Stimulated activated CD4-positive, alpha-beta T cell treated with anti-CD3 and anti-CD28 coated beads, TNF-alpha, amount 100 ng/mL, for 24 hours (primary cell): ENCODE data around the gene GSKIP.
"Not testable (repeated sequence)": the region's sequence is repeated elsewhere in the genome, so short reads cannot be mapped to it uniquely, and the experiment has no call there.

Experiments
- DNase-seq, 3 experiments: peaks; one replicate each; pipeline ENCODE4 v3.0.0-alpha.2; 2020; ENCODE audit warnings: low read depth in 3 of 3

The GSKIP gene

DNA sequence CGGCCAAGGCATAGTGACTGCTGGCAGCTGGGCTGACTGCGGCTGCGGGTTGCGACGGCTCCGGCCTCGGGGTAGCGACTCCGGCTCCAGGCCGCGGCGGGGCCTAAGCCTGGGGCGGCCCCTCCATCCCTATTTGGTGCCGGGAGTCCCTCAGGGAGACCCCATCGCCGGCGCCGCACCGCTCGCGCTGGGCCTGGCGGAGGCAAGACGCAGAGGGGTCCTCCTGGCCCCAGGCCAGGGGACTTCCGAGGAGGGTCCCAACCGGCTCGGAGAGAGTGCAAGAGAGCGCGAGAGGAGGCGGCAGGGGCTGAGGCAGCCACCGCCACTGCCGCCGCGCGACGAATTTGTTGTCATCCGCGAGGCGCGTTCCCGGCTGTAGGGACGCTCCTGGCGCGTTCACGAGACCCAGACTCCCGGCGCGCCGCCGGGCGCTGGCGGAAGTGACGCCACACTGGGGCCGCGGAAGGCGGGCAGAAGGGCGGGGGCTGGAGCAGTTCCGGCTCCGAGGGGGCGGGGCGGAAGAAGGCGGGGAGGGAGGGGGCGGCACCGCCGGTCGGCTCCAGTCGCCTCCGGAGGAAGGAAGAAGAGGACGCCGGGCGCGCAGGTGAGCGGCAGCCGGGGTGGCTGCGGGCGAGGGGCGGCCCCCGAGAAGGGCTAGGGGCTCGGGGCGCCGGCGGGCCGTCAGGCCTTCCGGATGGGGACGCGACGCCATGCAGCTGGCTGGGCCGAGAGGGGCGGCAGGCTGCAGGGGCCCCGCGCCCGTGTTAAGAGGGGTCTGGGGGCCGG, at the start of gene GSKIP, which contains the start of gene ATG2B:
TSS of gene GSKIP (plus strand) at position 562 of the 786 bp plus-strand sequence. CDS start 18,722 bp downstream, outside the sequence.
TSS of gene ATG2B (minus strand) at position 377 of the 786 bp plus-strand sequence. CDS start at position 12, 365 bp downstream.
- peak; percentile 95 to 96 (median 95) for DNase-seq

GRCh38 chr14:96316087-96316486, 47.2 kb upstream of the GSKIP start:
- DNase-seq = no peak

DNA sequence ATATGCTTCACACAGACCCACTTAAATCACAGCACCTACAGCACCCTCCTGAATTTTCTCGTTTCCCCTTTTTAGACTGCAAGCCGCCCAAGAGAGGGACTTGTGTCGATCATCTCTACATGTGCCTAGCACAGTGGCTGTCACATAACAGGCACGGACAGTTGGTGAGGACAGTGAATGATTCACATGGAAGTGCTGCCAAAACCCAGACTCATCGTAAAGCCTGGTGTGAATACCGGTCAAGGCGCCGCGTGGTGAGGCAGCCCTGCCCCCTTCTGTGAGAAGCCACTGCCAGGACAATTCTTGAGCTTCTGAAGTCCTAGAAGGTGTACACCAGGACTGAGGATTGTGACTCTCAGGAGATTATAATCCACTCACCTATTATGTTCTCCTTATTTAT, 44.5 kb upstream of the GSKIP start:
- no peak for DNase-seq

DNA sequence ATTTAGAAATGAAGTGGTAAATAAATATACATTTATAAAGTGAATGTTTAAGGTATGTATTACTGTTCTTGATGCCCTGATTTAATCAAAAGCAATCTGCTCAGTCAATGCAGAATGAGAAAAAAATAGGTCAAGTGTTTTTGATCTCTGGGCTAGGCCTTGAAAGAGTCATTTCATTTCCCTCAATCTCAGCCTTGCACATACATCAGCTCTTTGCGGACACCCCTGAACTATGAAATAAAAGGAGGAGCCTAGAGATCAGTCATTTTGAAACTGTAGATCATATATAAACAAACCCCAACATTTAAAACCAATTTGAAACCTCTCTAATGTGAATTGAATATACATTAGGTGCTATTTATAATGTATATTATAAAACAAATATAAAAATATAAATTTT, 42.7 kb upstream of the GSKIP start:
- no peak for DNase-seq

- DNase-seq = no peak
These were observed 39.1 kb upstream of the GSKIP start for GRCh38 chr14:96324219-96324618.

GRCh38 chr14:96338551-96338950, 24.8 kb upstream of the GSKIP start:
- no peak for DNase-seq

- no peak for DNase-seq
These were observed 22.0 kb upstream of the GSKIP start for GRCh38 chr14:96341323-96341722.

DNA sequence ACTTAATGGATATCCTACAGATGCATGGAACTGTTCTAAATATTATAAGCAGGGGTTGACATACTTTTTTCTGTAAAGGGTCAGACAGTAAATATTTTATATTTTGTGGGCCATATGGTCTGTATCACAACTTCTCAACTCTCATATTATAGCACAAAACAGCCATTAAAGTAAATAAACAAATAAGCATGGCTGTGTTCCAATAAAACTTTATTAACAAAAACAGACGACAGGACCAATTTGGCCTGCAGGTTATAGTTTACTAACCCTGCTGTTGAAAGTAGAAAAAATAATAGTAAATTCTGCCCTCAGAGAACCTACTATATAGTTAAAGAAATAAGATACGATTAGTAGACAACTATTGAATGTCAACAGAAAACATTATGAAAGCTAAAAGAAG, 17.7 kb upstream of the GSKIP start:
- no peak for DNase-seq

DNA sequence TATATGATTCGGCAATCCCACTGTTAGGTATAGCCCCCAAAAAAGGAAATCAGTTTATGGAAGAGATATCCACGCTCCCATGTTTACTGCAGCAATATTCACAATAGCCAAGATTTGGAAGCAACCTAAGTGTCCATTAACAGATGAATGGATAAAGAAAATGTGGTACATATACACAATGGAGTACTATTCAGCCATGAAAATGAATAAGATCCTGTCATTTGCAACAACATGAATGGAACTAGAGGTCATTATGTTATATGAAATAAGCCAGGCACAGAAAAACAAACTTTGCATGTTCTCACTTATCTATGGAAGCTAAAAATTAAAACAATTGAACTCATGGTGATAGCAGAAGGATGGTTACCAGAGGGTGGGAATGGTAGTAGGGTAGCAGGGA, 15.4 kb upstream of the GSKIP start:
- DNase-seq = not testable (repeated sequence)

DNA sequence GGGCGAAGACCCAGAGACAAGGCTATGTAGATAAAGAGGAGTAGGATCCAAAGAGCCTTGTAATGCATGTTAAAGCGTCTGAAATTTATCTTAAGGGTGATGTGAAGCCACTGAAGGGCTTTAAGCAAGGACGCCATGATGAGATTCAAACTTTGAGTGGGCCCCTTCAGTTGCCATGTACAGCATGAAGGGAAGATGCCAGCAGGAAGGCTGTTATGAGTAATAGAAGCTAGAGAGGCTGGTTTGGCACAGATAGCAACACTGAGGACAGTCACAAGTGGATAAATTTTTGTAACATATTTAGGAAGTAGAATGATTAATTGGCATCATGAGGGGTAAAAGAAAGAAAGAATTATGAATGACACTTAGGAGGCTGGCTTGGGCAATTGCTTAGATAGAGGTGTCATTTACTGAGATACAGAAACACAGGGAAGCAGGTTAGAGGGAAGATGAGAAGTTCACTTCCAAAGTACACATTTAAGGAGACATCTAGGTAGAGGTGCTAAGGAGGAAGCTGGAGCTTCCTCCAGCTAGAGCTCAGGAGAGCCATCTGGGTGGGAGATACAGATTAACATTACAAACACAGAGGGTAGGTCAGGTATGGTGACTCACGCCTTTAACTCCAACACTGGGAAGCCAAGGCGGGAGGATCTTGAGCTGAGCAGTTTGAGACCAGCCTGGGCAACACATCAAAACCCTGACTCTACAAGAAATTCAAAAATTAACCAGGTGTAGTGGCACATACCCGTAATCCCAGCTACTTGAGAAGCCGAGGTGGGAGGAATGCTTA, 13.8 kb upstream of the GSKIP start:
- no peak for DNase-seq

GRCh38 chr14:96351986-96352385, 11.3 kb upstream of the GSKIP start:
- no peak for DNase-seq

DNA sequence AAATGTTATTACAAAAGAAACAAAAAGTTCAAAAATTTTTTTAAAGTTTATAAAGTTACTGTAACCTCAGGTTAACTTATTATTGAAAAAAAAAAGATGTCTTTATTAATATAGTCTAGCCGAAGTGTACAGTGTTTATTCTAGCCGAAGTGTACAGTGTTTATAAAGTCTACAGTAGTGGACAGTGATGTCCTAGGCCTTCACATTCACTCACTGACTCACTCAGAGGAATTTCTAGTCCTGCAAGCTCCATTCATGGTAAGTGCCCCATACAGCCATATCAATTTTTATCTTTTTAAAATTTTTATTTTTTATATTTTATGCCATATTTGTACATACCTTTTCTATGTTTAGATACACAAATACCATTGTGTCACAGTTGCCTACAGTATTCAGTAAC, 10.6 kb upstream of the GSKIP start:
- no peak for DNase-seq

- no peak for DNase-seq
These were observed 9.1 kb upstream of the GSKIP start for GRCh38 chr14:96354246-96354645.

DNA sequence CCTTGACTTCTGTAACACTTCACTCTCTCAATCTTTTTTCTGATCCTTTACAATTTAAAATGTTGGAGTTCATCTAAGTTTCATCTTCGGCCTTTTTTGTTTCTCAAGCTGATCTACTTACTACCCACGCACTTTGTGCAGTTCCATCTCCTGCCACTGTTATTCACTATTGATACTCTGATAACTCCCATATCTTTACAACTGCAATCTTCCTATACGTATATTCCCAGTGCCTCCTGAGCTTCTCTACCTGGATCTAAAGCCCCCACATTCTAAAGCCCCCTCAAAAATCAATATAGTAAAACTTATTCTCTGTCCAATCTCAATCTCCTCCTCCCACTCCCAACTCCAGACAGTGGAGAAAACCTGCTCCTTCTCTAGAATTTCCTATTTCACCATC, 6.1 kb upstream of the GSKIP start:
- no peak for DNase-seq

DNA sequence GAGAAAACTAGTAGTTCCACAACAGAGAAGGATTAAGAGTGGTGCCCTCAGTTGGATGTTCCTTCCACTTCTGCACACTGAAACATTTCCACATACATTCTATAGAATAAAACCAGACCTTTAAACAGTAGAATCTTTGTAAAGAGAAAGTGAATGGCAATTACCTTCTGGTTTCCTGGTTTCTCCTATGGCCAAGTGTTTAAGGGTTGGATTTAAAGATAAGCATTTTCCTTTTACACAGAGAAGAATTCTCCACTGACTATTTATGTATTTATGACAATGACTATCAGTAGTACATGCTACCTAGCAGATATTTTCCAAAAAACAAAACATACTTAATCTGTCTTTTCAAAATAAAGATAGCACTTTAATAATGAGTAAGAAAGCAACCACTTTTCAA, 3.4 kb upstream of the GSKIP start:
- DNase-seq = no peak

DNA sequence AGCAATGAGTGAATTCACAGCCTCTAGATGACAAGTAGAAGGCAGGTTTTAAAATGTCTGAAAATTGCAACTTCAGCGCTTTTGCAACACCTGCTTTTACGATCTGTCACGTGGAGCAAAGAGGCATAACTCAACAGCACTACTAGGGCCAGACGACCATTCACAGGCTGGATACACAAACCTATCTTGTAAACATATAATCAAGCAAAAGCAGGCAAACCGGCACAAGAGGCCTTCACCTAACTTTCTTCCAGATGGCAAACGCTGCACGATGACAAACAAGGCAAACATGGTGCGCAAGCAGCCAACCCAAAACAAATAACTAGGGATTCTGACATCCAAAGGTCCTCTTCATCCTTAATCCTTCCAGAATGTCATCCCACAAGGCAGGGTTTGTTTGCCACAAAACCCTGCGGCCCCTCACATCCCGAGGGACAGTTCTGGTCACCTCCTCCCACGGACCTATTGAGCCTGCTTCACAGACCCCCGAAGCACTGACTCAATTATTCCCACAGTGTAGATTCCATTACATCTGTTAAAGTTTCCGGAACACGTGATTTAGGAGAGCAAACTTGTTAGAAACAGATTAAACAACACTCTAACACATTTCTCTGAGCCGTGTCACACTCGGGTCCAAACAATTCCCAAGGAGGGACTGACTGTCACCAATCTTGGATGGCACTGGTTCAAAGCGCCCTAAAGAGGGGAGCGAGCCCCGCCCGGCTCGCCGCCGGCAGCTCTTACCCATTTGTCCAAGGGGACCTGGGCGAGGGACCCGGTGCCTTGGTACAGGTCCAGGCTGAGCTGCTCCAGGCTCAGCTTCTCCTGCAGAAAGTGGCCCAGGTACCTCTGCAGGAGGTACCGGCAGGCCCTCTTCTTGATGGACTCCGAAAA, 1.0 kb upstream of the GSKIP start:
- peak; percentile 16 to 31 (median 25) for DNase-seq

DNA sequence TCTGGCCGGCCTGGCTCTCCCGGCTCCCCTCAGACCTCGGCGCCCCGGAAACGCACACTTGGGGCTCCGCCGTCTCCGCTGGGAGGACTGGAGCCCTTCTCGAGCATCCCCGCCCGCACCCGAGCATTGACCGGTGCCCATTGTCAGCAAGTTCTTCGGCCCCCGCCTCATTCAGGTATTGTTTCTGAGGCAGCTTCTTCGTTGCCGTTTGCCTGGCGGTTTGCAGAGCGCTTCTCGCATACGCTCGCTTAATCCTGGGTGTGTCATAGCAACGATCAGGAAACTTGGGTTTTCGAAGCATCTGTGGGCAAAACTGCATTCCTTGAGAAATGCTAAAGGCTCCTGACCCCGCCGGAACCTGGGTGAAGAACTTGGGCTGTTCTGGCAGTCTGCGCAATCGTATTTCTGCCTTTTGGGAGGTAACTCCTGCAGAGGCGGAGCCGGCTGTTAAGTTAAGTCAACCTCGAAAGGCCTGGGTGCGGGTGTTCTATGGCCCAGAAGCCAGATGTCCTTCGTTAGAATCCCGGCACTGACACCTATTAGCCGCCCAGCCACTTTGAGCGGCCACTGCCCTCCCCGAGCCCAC, 518 bp downstream of the GSKIP start:
- DNase-seq = peak; percentile 5 to 32 (median 11)

GRCh38 chr14:96364962-96365361, 1.6 kb downstream of the GSKIP start:
- DNase-seq = no peak

- DNase-seq = no peak
These were observed 5.2 kb downstream of the GSKIP start for GRCh38 chr14:96368534-96368933.

- no peak for DNase-seq
These were observed 7.2 kb downstream of the GSKIP start for GRCh38 chr14:96370528-96370927.

- no peak for DNase-seq
These were observed 10.2 kb downstream of the GSKIP start for GRCh38 chr14:96373538-96373937.

GRCh38 chr14:96376093-96376492, 12.8 kb downstream of the GSKIP start:
- DNase-seq = no peak
